ENCODE measurements around the gene NDUFB6. TPM values are rescaled to one million over a fixed set of nuclear protein-coding genes. Genes with fewer than 3 reads are reported as not detected.

Gene NDUFB6
- total RNA-seq, 1 experiment from 2014 or later: 75.1 TPM

DNA sequence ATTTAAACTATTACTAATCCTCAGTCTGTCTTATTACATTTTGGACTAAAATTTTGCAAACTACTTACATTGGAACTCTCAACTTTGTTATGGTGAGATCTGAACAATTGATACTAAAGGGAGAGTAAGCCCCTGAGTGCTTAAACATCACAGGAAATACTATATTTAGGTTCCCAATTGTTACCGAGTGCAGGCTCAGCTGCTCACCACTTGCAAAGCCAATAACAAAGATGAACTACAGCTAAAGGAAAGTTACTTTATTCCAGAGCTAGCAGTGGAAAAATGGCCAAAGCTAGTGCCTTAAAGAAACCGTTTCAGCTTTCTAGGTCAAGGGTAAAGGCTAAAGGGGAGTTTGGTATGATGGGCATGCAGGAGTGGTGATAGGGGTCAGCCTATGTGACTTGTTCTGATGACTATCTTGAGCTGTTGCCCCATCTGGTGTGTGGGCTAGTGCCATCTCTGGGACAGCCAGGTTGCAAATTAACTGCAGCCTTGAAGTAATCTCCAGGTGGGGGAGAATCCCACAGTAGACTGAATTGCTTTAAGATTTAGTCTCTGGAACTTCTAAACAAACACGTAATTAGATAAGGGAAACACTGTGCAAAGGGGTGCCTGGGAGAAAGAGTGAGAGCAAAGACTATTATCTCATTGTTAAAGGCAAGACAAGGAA lies 7.8 kb upstream of the NDUFB6 start:
- Histone ChIP-seq H3K27me3 (no peaks in the 10 kb centered on the region), H3K36me3 (no peaks in the 10 kb centered on the region), H3K9me3 (replicated peaks) (no peaks in the 10 kb centered on the region), H3K27ac (no peak overlapping the region), H3K4me3 (no peak overlapping the region), H3K4me1 (no peaks in the 10 kb centered on the region)
- DNase-seq: no peak

DNA sequence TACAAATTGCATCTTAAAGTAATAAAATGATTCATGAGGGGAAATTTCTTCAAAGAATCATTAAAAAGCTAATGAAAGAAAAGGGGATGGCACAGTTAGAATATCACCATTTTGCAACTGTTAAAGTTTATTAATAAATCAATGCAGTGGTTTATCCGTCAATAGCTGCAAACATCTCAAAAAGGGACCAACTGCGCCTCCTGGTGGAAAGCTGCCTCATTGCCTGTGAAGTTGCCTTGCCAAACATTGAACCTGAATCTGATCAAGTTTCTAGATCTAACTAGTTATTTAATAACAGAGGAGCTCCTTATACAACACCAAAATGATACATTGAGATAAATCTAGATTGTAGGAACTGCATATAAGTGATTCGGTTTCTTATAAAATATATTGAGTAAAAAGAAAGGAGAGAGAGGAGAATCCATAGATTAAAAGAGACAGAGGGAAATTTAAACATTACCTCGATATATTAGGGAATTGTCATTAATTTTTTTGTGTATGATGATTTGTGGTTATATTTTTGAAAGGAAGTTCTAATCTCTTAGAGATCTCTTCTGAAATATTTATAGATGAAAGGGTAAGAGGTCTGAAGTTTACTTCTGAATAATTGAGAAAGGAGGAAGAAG lies 6.9 kb upstream of the NDUFB6 start:
- H3K4me1 ChIP-seq: no peaks in the 10 kb centered on the region
- peak; percentile 33 to 74 for DNase-seq

DNA sequence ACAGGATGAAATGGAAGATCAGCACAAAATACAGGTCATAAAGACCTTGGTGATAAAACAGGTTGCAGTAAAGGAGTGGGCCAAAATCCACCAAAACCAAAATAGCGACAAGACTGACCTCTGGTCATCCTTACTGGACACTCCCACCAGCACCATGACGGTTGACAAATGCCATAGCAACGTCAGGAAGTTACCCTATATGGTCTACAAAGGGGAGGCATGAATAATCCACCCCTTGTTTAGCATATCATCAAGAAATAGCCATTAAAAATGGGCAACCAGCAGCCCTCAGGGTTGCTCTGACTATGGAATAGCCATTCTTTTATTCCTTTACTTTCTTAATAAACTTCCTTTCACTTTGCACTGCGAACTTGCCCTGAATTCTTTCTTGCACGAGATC lies 6.0 kb upstream of the NDUFB6 start:
- H3K27me3 ChIP-seq: no peaks in the 10 kb centered on the region
- H3K27ac ChIP-seq: no peak overlapping the region
- no peak overlapping the region for H3K4me3 ChIP-seq
- no peaks in the 10 kb centered on the region for H3K36me3 ChIP-seq
- no peaks in the 10 kb centered on the region for H3K9me3 ChIP-seq (replicated peaks)
- no peak for DNase-seq
- no peaks in the 10 kb centered on the region for H3K4me1 ChIP-seq

More for the DNA sequence above, 6.9 kb upstream of the NDUFB6 start:
- Histone ChIP-seq H3K9me3 (replicated peaks) (no peaks in the 10 kb centered on the region), H3K27ac (no peak overlapping the region), H3K36me3 (no peaks in the 10 kb centered on the region), H3K27me3 (no peaks in the 10 kb centered on the region), H3K4me3 (no peak overlapping the region)

DNA sequence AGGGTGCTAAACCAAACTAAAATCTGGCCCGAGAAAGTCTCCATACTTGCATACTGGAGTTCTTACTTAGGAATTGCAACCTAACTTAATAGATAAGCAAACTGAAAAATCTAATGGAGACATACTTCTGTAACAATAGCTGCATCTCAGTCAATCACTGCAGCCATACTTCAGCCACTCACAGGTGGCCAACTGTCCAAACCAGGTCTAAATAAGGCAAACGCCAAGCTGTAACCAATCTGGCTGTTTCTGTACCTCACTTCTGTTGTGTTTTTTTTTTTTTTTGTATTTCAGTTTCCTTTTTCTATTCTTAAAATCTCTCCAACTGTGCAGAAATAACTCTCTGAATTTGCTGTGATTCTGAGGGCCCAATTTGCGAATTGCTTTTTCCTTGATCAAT lies 4.4 kb upstream of the NDUFB6 start:
- H3K4me3 ChIP-seq: no peak overlapping the region
- DNase-seq: no peak
- no peaks in the 10 kb centered on the region for H3K27me3 ChIP-seq
- H3K27ac ChIP-seq: no peak overlapping the region
- H3K36me3 ChIP-seq: no peaks in the 10 kb centered on the region
- no peaks in the 10 kb centered on the region for H3K4me1 ChIP-seq
- no peaks in the 10 kb centered on the region for H3K9me3 ChIP-seq (replicated peaks)

DNA sequence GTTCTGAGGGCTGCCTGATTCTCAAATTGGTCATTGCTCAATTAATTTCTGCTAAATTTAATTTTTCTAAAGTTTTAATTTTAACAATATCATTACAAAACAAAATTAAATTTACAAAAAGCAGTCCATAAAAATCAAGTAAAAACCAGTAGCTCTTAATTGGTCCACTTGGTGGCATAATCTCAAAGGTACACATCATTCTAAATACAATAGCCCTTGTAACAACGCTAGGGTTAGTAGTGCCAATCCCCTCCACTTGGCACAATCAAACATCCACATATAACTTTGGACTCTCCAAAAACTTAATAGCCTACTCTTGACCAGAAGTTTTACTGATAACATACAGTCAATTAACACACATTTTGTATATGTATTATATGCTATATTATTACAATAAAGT lies 1.9 kb upstream of the NDUFB6 start:
- Histone ChIP-seq H3K4me3 (no peak overlapping the region), H3K4me1 (no peaks in the 10 kb centered on the region), H3K36me3 (no peaks in the 10 kb centered on the region), H3K9me3 (replicated peaks) (no peaks in the 10 kb centered on the region), H3K27ac (no peak overlapping the region), H3K27me3 (no peaks in the 10 kb centered on the region)
- no peak for DNase-seq

DNA sequence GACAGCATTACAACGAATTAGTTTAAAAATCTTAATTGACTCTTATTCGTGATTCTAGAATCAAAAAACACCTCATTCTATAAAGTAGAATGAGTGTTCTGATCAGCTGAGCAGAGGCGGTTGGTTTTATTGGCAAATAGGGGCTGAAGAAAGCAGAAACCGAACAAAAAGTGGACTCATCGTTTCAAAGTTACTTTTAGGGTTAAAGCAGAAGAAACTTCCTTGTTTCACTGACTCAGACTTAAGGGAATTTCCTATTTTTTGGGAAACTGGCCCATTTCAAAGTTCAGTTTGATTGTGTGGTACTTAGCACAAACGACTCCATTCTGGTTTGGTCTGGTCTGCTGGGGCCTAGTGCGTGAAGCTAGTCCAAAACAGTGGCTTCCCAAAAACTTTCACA lies 862 bp upstream of the NDUFB6 start:
- Histone ChIP-seq H3K27me3 (no peaks in the 10 kb centered on the region), H3K36me3 (no peaks in the 10 kb centered on the region), H3K27ac (peak overlapping the region; percentile 57; the same call in 1 of the 2 replicates), H3K4me3 (peak overlapping the region; percentile 83), H3K9me3 (replicated peaks) (no peaks in the 10 kb centered on the region), H3K4me1 (no peaks in the 10 kb centered on the region)
- no peak for DNase-seq

DNA sequence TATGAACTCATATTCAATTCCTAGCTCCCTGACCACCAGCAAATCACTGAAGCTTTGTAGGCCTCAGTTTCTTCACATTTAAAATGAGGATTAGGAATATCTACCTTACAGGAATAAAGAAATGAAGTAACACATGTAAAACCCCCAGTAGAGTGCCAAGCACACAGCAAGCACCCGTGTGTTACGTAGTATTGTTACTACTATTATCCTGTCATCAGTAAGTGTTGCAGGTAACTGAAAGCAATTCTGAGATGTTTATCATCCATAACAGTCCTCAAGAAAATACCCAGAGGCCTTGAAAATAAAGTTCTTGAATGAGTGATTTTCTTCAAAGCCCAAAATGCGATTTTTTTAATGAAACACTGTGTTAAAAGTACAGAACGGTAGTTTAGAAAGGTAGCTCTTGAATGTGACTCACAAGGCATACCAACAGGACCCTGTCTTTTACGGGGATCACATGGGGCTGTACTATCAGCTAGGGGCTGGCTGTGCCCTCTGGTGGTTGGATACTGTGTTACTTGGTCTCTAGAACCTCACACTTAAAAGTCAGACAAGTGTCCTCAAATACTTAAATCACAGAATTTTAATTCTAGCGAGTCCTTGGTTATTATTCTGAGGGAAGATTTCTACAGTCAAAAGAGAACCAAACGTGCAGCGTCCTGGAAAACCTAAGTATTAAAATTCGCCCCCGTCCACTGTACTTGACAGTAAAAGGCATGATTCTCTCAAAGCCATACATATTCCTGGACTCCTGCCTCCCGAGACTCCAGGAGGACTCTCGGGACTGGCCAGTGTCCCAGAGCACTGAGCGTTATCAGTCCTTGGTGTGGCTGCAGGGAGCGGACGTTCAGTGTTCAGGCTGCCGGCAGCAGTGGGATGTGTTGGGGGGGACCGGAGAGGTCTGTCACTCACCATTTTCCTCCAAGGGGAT lies 725 bp downstream of the NDUFB6 start:
- DNase-seq: peak; percentile 71 to 83
- peak overlapping the region; percentile 83 for H3K4me3 ChIP-seq
- no peaks in the 10 kb centered on the region for H3K4me1 ChIP-seq
- peak overlapping the region; percentile 57 for H3K27ac ChIP-seq
- H3K36me3 ChIP-seq: 0 out of 2 replicates have a peak, but pooled peaks cover 3% of the 10 kb centered on the region
- H3K27me3 ChIP-seq: no peaks in the 10 kb centered on the region
- H3K9me3 ChIP-seq (replicated peaks): no peaks in the 10 kb centered on the region

DNA sequence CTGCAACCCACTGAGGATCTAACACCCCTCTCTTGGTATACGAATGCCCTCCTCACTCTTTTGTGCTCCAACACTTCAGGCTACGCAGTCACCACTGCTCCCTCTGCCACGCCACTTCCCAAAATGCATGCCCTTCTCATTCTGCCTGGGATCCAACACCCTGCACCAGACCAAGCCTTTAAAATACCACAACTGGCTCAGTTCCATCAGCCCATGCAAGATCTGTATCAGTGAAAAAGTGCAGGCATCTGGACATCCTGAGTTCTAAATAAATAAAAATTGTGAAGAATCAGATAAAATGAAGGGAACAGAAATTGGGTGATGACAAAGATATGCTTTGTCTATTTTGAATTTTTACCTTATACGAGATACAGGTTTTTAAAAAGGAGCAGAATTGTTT lies 2.7 kb downstream of the NDUFB6 start:
- Histone ChIP-seq H3K4me3 (no peak overlapping the region), H3K36me3 (peaks cover 5% of the 10 kb centered on the region; the same call in 1 of the 2 replicates), H3K4me1 (no peaks in the 10 kb centered on the region), H3K9me3 (replicated peaks) (no peaks in the 10 kb centered on the region), H3K27me3 (no peaks in the 10 kb centered on the region), H3K27ac (no peak overlapping the region)
- no peak for DNase-seq

DNA sequence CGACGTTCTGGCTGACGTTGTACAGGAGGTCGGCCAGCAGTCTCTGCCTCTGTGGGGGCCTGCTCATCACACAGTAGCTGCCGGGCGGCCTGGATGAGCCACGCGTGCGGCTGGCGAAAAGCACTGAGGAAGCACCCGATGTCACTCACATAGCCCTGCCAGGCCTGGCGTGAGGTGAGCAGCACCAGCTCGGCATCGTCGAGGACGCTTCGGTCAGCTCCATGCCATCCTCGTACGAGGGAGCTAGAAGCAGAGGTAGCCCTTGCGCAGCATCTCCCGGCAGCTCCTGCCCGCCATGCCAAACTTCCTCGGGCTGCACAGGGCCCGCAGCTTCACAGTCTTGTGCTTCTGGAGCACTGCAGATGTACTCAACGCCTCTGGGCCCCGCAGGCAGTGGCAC lies 6.2 kb downstream of the NDUFB6 start:
- H3K4me3 ChIP-seq: no peak overlapping the region
- H3K9me3 ChIP-seq (replicated peaks): no peaks in the 10 kb centered on the region
- H3K27ac ChIP-seq: no peak overlapping the region
- no peaks in the 10 kb centered on the region for H3K27me3 ChIP-seq
- no peak for DNase-seq
- H3K4me1 ChIP-seq: no peaks in the 10 kb centered on the region
- H3K36me3 ChIP-seq: peaks cover 5% of the 10 kb centered on the region; the same call in 1 of the 2 replicates

DNA sequence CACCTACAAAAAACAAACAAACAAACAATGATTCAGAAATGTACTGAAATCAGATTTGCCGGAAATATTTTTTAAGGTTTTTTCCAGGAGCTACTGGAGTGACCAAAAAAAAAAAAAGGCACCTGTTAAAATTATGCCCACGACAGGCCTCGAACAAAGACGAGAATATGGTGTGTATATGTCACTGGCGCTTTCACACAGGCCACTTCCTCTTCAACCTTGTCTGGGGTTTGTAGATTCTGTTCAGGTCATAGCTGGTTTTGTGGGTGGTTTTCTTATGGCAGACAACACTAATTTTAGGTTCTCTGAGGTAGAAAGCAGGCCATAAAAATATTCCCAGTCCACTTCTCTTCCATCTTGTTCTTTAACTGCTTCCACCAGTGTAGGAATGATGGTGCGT lies 7.0 kb downstream of the NDUFB6 start:
- H3K36me3 ChIP-seq: peaks cover 5% of the 10 kb centered on the region; the same call in 1 of the 2 replicates
- H3K27me3 ChIP-seq: no peaks in the 10 kb centered on the region
- H3K9me3 ChIP-seq (replicated peaks): no peaks in the 10 kb centered on the region
- no peak overlapping the region for H3K4me3 ChIP-seq
- no peaks in the 10 kb centered on the region for H3K4me1 ChIP-seq
- no peak overlapping the region for H3K27ac ChIP-seq
- no peak for DNase-seq

DNA sequence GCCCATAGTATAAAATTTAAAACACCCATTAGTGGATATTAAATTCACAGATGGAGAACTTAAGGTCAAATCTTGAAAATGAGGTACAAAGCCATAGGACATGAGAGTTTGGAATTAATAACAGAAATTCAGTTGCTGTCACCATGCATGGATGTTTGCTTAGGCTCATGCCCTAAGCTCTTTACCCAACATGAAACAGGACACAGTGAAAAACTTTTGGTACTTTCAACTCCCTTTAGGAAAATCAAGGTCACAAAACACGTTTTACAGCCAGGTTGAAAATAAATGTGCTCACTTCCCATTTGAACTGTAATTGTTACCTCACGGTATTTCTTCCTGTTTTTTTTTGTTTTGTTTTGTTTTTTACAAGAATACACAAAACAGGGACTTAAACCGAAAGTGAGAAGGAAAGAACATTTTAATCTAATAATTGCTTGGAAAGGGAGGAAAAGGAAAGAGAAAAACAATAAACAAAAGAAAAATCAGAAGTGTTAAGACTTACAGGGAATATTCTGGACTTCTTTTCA lies 14.5 kb downstream of the NDUFB6 start:
- Histone ChIP-seq H3K36me3 (peaks cover 2% of the 10 kb centered on the region; the same call in 1 of the 2 replicates), H3K4me3 (no peak overlapping the region), H3K9me3 (replicated peaks) (no peaks in the 10 kb centered on the region), H3K27ac (no peak overlapping the region), H3K27me3 (no peaks in the 10 kb centered on the region), H3K4me1 (no peaks in the 10 kb centered on the region)
- no peak for DNase-seq

DNA sequence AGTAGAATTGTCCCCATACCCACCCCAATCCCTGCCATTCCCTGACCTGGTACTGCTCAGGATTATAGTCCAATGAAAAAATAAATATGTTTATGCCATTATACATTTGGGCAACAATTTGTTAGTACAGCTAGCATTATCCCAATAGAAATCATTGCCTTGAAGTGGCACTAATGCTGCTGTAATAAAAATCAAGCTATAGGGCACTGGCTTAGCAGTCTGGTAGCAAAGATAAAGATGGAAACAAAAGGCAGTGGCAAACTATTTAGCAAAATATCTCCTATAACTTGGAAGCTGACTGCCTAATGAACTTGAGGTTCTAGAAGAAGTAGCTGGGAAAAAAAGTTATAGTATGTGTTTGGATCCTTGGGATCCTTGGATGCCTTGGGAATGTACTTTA lies 18.4 kb downstream of the NDUFB6 start:
- Histone ChIP-seq H3K27ac (no peak overlapping the region), H3K36me3 (no peaks in the 10 kb centered on the region), H3K4me1 (no peaks in the 10 kb centered on the region; the same call in 1 of the 2 replicates), H3K9me3 (replicated peaks) (no peaks in the 10 kb centered on the region), H3K4me3 (no peak overlapping the region), H3K27me3 (no peaks in the 10 kb centered on the region)
- DNase-seq: no peak

DNA sequence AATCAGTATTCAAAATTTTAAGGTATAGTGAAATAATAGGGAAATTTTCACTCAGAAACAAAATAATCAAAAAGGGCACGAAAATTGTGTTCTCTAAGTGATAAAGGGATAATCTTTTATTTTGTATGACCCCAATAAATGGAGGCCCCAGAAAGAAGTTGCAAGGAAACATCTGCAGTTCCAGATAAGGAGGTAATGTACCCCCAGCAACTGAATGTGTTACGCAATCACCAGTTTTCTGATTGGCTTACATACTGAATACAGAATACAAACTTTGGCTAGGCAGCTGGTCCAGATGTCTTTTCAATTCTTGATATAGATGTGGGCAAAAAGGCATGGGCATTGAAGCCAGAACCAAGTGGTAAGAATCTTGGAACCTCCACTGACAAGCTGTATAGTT lies 18.9 kb downstream of the NDUFB6 start:
- Histone ChIP-seq H3K4me1 (no peaks in the 10 kb centered on the region; the same call in 1 of the 2 replicates), H3K9me3 (replicated peaks) (no peaks in the 10 kb centered on the region), H3K4me3 (no peak overlapping the region), H3K27ac (no peak overlapping the region), H3K36me3 (no peaks in the 10 kb centered on the region), H3K27me3 (no peaks in the 10 kb centered on the region)
- DNase-seq: no peak

DNA sequence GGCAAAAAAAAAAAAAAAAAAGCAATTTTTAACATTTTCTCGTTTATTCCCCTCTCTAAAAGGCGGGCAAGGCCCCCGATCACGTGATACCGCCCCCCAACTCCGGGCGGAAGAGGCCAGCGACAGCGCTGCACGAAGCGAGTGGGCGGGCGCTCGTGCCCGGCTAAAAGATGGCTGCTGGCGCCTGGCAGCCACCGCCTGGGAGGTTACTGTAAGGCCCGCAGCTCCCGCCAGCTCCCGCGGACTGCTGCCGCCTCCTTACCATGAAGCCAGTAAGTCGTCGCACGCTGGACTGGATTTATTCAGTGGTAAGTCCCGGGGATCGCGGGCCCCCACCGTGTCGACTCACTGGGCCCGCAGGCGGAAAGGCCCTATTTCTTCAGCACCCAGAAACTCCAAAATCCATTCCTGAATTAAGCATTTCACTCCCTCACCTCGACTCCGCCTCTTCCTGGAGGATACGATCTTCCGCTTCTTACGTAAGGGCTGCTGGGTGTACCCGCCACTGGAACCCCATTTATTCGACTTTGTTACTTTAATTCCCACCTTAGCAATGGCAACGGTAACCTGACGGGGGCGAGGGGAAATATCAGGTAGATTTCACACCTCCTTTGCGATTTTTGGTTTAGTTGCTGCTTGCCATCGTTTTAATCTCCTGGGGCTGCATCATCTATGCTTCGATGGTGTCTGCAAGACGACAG lies 20.6 kb downstream of the NDUFB6 start, which contains the start of the genes SMIM27 and TOPORS:
TSS of gene SMIM27 (plus strand) at position 156 of the 701 bp plus-strand sequence. CDS start at position 264, 108 bp downstream.
TSS of gene TOPORS (minus strand) at position 415 of the 701 bp plus-strand sequence. CDS start at position 265, 150 bp downstream.
- Histone ChIP-seq H3K4me1 (no peaks in the 10 kb centered on the region; the same call in 1 of the 2 replicates), H3K4me3 (peak within 1 kb of the TSS; percentile 87), H3K27ac (peak within 1 kb of the TSS; percentile 93), H3K36me3 (no peaks in the 10 kb centered on the region), H3K9me3 (replicated peaks) (no peaks in the 10 kb centered on the region), H3K27me3 (no peaks in the 10 kb centered on the region)
- peak; percentile 89 to 92 for DNase-seq

Measured in SJCRH30 (cell line).